GM12801 (cell line): Measurements from ENCODE around the gene PAPOLG.

Experiments used
- CTCF ChIP-seq: IDR thresholded peaks from one replicate; pipeline ENCODE4 v1.5.1; 2011; ENCODE audit warnings: control low read depth; ENCODE audit not compliant: insufficient read length; ENCODE audit errors: extremely low read depth

Gene PAPOLG

GRCh38 chr2:60775048-60775639 lies 19.1 kb downstream of the PAPOLG start:
- TF ChIP-seq CTCF = no peak

GRCh38 chr2:60778352-60778751 lies 22.3 kb downstream of the PAPOLG start:
- no peak for TF ChIP-seq CTCF

GRCh38 chr2:60779426-60779825 lies 23.4 kb downstream of the PAPOLG start:
- TF ChIP-seq CTCF = no peak

GRCh38 chr2:60780721-60781120 lies 24.7 kb downstream of the PAPOLG start:
- TF ChIP-seq CTCF = no peak

- no peak for TF ChIP-seq CTCF
These were observed 37.1 kb downstream of the PAPOLG start for GRCh38 chr2:60793169-60793568.

GRCh38 chr2:60794271-60794863 lies 38.3 kb downstream of the PAPOLG start:
- no peak for TF ChIP-seq CTCF

- TF ChIP-seq CTCF = no peak
These were observed 40.8 kb downstream of the PAPOLG start for GRCh38 chr2:60796573-60797509.
